GM21390 (cell line): ENCODE results near the gene LSM2.
A peak's percentile ranks its signal among the peaks of the same experiment; 100 is the strongest.
"Not testable (repeated sequence)": the region's sequence is repeated elsewhere in the genome, so short reads cannot be mapped to it uniquely, and the experiment has no call there.

ENCODE experiments used
- ATAC-seq: cut with Tn5 transposase; IDR thresholded peaks from one replicate; pipeline ENCODE4 v1.9.1; 2021; ENCODE audit not compliant: unreplicated experiment

LSM2 gene

GRCh38 chr6:31827286-31828079, 20.7 kb upstream of the LSM2 start, which contains the start of gene HSPA1B:
Gene HSPA1B, plus strand, starts transcription at chr6:31827738. Its CDS starts 213 bp downstream, at chr6:31827951.
- peak; percentile 62 for ATAC-seq

GRCh38 chr6:31826793-31827285, 20.1 kb upstream of the LSM2 start:
- peak; percentile 9 for ATAC-seq

- ATAC-seq, result no peak
Observed at GRCh38 chr6:31825553-31825952, 18.8 kb upstream of the LSM2 start.

GRCh38 chr6:31823592-31824196, 16.9 kb upstream of the LSM2 start:
- not testable (repeated sequence) for ATAC-seq

GRCh38 chr6:31822036-31822821, 15.5 kb upstream of the LSM2 start:
- no peak for ATAC-seq

- no peak for ATAC-seq
Observed at GRCh38 chr6:31821301-31822035, 14.7 kb upstream of the LSM2 start.

- ATAC-seq, result not testable (repeated sequence)
Observed at GRCh38 chr6:31820399-31820798, 13.6 kb upstream of the LSM2 start.

- ATAC-seq, result no peak
Observed at GRCh38 chr6:31819871-31820299, 13.1 kb upstream of the LSM2 start.

GRCh38 chr6:31817929-31818511, 11.3 kb upstream of the LSM2 start:
- not testable (repeated sequence) for ATAC-seq

GRCh38 chr6:31817133-31817928, 10.6 kb upstream of the LSM2 start:
- ATAC-seq, result not testable (repeated sequence)

- peak; percentile 34 for ATAC-seq
Observed at GRCh38 chr6:31815025-31815838, 8.5 kb upstream of the LSM2 start, which contains the start of the genes HSPA1A and HSPA1L. Gene HSPA1A, plus strand, starts transcription at chr6:31815543. Its CDS starts 214 bp downstream, at chr6:31815757. Gene HSPA1L, minus strand, starts transcription at chr6:31815283. Its CDS starts 3,311 bp downstream, at chr6:31811972.

GRCh38 chr6:31814677-31815024, 7.9 kb upstream of the LSM2 start:
- ATAC-seq, result no peak

- no peak for ATAC-seq
Observed at GRCh38 chr6:31813465-31813849, 6.7 kb upstream of the LSM2 start.

- no peak for ATAC-seq
Observed at GRCh38 chr6:31811645-31812044, 4.9 kb upstream of the LSM2 start.

GRCh38 chr6:31808599-31808998, 1.8 kb upstream of the LSM2 start:
- not testable (repeated sequence) for ATAC-seq

GRCh38 chr6:31805939-31806469, 762 bp downstream of the LSM2 start:
- ATAC-seq, result no peak

GRCh38 chr6:31801031-31801927, 5.5 kb downstream of the LSM2 start:
- ATAC-seq, result not testable (repeated sequence)
